RWPE2 (cell line): ENCODE data around the gene NAXE.
A peak's percentile ranks its signal among the peaks of the same experiment; 100 is the strongest.
"Not testable (repeated sequence)": the region's sequence is repeated elsewhere in the genome, so short reads cannot be mapped to it uniquely, and the experiment has no call there.

Experiments
- ATAC-seq: fragments of 200-7000 bp; cut with Tn5 transposase; 3 replicates; pipeline ENCODE4 v1.9.1; 2021; ENCODE audit warnings: low read depth
- DNase-seq: peaks from one replicate; pipeline ENCODE4 v3.0.0-alpha.2; 2020; ENCODE audit warnings: low spot score
- H3K27ac ChIP-seq: fragments of 450-650 bp; 2 replicates; pipeline ENCODE4 v1.5.1; 2017; ENCODE audit warnings: mild to moderate bottlenecking; ENCODE audit not compliant: poor library complexity, severe bottlenecking
- H3K27me3 ChIP-seq: fragments of 250-450 bp; sonication (Bioruptor Pico); 2 replicates; pipeline ENCODE4 v1.5.1; 2021; ENCODE audit warnings: mild to moderate bottlenecking, moderate library complexity; ENCODE audit not compliant: insufficient read depth, poor library complexity, severe bottlenecking
- H3K36me3 ChIP-seq: fragments of 250-450 bp; sonication (Bioruptor Pico); 2 replicates; pipeline ENCODE4 v1.5.1; 2020; ENCODE audit warnings: low read depth, mild to moderate bottlenecking, moderate library complexity
- H3K4me1 ChIP-seq: fragments of 250-450 bp; sonication (Bioruptor Pico); 2 replicates; pipeline ENCODE4 v1.5.1; 2021; ENCODE audit warnings: mild to moderate bottlenecking, moderate library complexity; ENCODE audit not compliant: insufficient read depth, poor library complexity, severe bottlenecking
- H3K4me3 ChIP-seq: fragments of 250-450 bp; sonication (Bioruptor Pico); 2 replicates; pipeline ENCODE4 v1.5.1; 2021; ENCODE audit warnings: mild to moderate bottlenecking, moderate library complexity; ENCODE audit not compliant: severe bottlenecking
- H3K9me3 ChIP-seq: fragments of 250-450 bp; sonication (Bioruptor Pico); 2 replicates; pipeline ENCODE4 v1.5.1; 2021; ENCODE audit warnings: mild to moderate bottlenecking, moderate library complexity; ENCODE audit not compliant: severe bottlenecking
- CTCF ChIP-seq: fragments of 450-650 bp; IDR thresholded peaks from one replicate; pipeline ENCODE4 v1.5.1; 2017; ENCODE audit warnings: mild to moderate bottlenecking, moderate library complexity; ENCODE audit not compliant: poor library complexity, severe bottlenecking

NAXE gene

GRCh38 chr1:156584813-156585212 lies 6.8 kb upstream of the NAXE start:
- peak; percentile 53; the same call in 2 of the 3 replicates for ATAC-seq
- Histone ChIP-seq H3K4me3 (no peak overlapping the region), H3K4me1 (peaks cover 2% of the 10 kb centered on the region), H3K9me3 (no peaks in the 10 kb centered on the region), H3K27ac (no peak overlapping the region), H3K27me3 (no peaks in the 10 kb centered on the region), H3K36me3 (no peaks in the 10 kb centered on the region)
- TF ChIP-seq CTCF = no peak
- no peak for DNase-seq

DNA sequence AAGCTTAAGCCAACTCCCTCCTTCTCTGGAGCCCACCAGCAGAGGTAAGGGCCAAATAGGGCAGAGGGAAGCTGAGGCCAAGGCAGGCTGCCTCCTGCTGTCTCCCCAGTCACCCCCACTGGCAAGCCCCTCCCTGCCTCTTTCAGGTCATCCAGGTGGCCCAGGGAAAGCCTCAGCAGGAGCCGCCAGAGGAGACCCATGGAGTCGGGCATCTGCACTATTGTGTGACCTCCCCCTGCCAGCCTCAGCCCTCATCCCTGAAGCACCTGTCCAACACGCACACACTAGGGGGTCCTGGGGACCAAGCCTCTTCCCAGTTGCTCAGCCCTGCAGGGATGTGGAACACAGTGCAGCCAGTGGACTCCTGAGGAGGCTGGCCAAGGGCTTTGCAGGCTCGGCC lies 5.3 kb upstream of the NAXE start:
- ATAC-seq (no peak), DNase-seq (no peak)
- H3K36me3 ChIP-seq = no peaks in the 10 kb centered on the region
- H3K9me3 ChIP-seq = no peaks in the 10 kb centered on the region
- H3K27ac ChIP-seq = no peak overlapping the region
- peaks cover 7% of the 10 kb centered on the region for H3K4me1 ChIP-seq
- TF ChIP-seq CTCF = no peak
- no peak overlapping the region for H3K4me3 ChIP-seq
- H3K27me3 ChIP-seq = no peaks in the 10 kb centered on the region

GRCh38 chr1:156586892-156587477 lies 4.6 kb upstream of the NAXE start:
- no peaks in the 10 kb centered on the region for H3K36me3 ChIP-seq

GRCh38 chr1:156587927-156588326 lies 3.6 kb upstream of the NAXE start:
- not testable (repeated sequence) for DNase-seq, H3K9me3 ChIP-seq, H3K36me3 ChIP-seq, H3K27me3 ChIP-seq, H3K4me3 ChIP-seq, ATAC-seq, H3K4me1 ChIP-seq, H3K27ac ChIP-seq

More at GRCh38 chr1:156586892-156587477, 4.6 kb upstream of the NAXE start:
- Histone ChIP-seq H3K9me3 (no peaks in the 10 kb centered on the region), H3K4me1 (peaks cover 7% of the 10 kb centered on the region), H3K27me3 (no peaks in the 10 kb centered on the region), H3K4me3 (no peak overlapping the region), H3K27ac (no peak overlapping the region)
- peak; percentile 19; the same call in 1 of the 3 replicates for ATAC-seq
- no peak for DNase-seq
- no peak for TF ChIP-seq CTCF

- TF ChIP-seq CTCF = no peak
- no peaks in the 10 kb centered on the region for H3K9me3 ChIP-seq
- H3K36me3 ChIP-seq = peaks cover 22% of the 10 kb centered on the region
- no peak for ATAC-seq
- no peaks in the 10 kb centered on the region for H3K27me3 ChIP-seq
- no peak overlapping the region for H3K27ac ChIP-seq
- H3K4me1 ChIP-seq = peaks cover 5% of the 10 kb centered on the region
- no peak overlapping the region for H3K4me3 ChIP-seq
- no peak for DNase-seq
These were observed 2.0 kb upstream of the NAXE start for GRCh38 chr1:156589546-156589945.
